ENCODE results near the gene EGLN2. TPM values are rescaled to one million over a fixed set of nuclear protein-coding genes. Genes with fewer than 3 reads are reported as not detected.
A peak's percentile ranks its signal among the peaks of the same experiment; 100 is the strongest.

The EGLN2 gene
- total RNA-seq: 100 to 1,000 TPM; 130 to 157 TPM
- 100 to 1,000 TPM; 132 to 133 TPM for polyA plus RNA-seq
- long read RNA-seq, donor 1, transcript EGLN2-207 (5 exons, 2,821 nt): minor isoform, 13 of 45 reads
- long read RNA-seq, donor 1, transcript EGLN2-201 (6 exons, 2,102 nt): major isoform, 18 of 45 reads
- long read RNA-seq, donor 1, partial matches to known transcripts: 7 of 45 reads
- long read RNA-seq, donor 1, other reads (novel, unspliced or antisense): 0 of 45 reads
- long read RNA-seq, donor 2, transcript EGLN2-207 (5 exons, 2,821 nt): major isoform, 6 of 9 reads
- long read RNA-seq, donor 2, partial matches to known transcripts: 0 of 9 reads
- long read RNA-seq, donor 2, other reads (novel, unspliced or antisense): 0 of 9 reads
- long read RNA-seq, donor 3, transcript EGLN2-201 (6 exons, 2,102 nt): major isoform, 9 of 41 reads
- long read RNA-seq, donor 3, partial matches to known transcripts: 28 of 41 reads
- long read RNA-seq, donor 3, other reads (novel, unspliced or antisense): 0 of 41 reads
- long read RNA-seq, donor 4, partial matches to known transcripts: 5 of 11 reads
- long read RNA-seq, donor 4, other reads (novel, unspliced or antisense): 0 of 11 reads
- long read RNA-seq, donor 5, transcript EGLN2-201 (6 exons, 2,102 nt): major isoform, 18 of 44 reads
- long read RNA-seq, donor 5, transcript EGLN2-207 (5 exons, 2,821 nt): minor isoform, 7 of 44 reads
- long read RNA-seq, donor 5, partial matches to known transcripts: 12 of 44 reads
- long read RNA-seq, donor 5, other reads (novel, unspliced or antisense): 0 of 44 reads

GRCh38 chr19:40798683-40799557, at the start of gene EGLN2:
EGLN2 (plus strand) TSS chr19:40799191; CDS start chr19:40800573, 1,382 bp downstream.
- Histone ChIP-seq H3K36me3 (ENCODE audit: control insufficient read depth in 4 of 4, insufficient read depth in 4 of 4, low read length in 4 of 4) (peaks cover 0 to 15% (median 4%) of the 10 kb centered on the region in 4 donors), H3K27ac (ENCODE audit: low read depth in 1 of 2, low read length in 1 of 2) (peak within 1 kb of the TSS; percentile 90 to 93), H3K27me3 (ENCODE audit: control insufficient read depth in 3 of 3, insufficient read depth in 3 of 3, low read length in 2 of 3) (no peaks in the 10 kb centered on the region), H3K9ac (ENCODE audit: insufficient read depth in 1 of 2, low read length in 2 of 2) (peak within 1 kb of the TSS; percentile 63 to 85), H3K4me3 (peak within 1 kb of the TSS; percentile 89), H3K4me1 (ENCODE audit: control insufficient read depth in 5 of 5, insufficient read depth in 5 of 5, low read length in 5 of 5) (peaks cover 14 to 47% (median 32%) of the 10 kb centered on the region in 5 donors), H3K9me3 (ENCODE audit: control insufficient read depth in 4 of 4, insufficient read depth in 3 of 4, low read length in 3 of 4) (no peaks in the 10 kb centered on the region)
- TF ChIP-seq CTCF (IDR thresholded peaks at IDR 0.05; ENCODE audit: control extremely low read depth, extremely low read depth): no peak
- 1% methylated on average over 56 to 109 of the region's 110 CpGs for WGBS, 2 donors
- ATAC-seq (ENCODE audit: insufficient read depth, low FRiP score) (peak; percentile 89), DNase-seq (peak; percentile 100)

GRCh38 chr19:40750058-40750873, 48.7 kb upstream of the EGLN2 start, which contains the start of gene ACTMAP:
ACTMAP (minus strand) TSS chr19:40750477; CDS start chr19:40749803, 674 bp downstream.
- peaks cover 0 to 26% (median 6%) of the 10 kb centered on the region in 5 donors for H3K4me1 ChIP-seq (ENCODE audit: control insufficient read depth in 5 of 5, insufficient read depth in 5 of 5, low read length in 5 of 5)
- peak within 1 kb of the TSS; percentile 78 to 90 for H3K9ac ChIP-seq (ENCODE audit: insufficient read depth in 1 of 2, low read length in 2 of 2)
- 0% methylated on average over 43 of the region's 43 CpGs for WGBS, 2 donors
- H3K27ac ChIP-seq (ENCODE audit: low read depth in 1 of 2, low read length in 1 of 2): peak within 1 kb of the TSS; percentile 94 to 97
- H3K4me3 ChIP-seq: peak within 1 kb of the TSS; percentile 91
- no peaks in the 10 kb centered on the region for H3K9me3 ChIP-seq (ENCODE audit: control insufficient read depth in 4 of 4, insufficient read depth in 3 of 4, low read length in 3 of 4)
- ATAC-seq (ENCODE audit: insufficient read depth, low FRiP score) (peak; percentile 93), DNase-seq (peak; percentile 100)
- H3K27me3 ChIP-seq (ENCODE audit: control insufficient read depth in 3 of 3, insufficient read depth in 3 of 3, low read length in 2 of 3): no peaks in the 10 kb centered on the region
- H3K36me3 ChIP-seq (ENCODE audit: control insufficient read depth in 4 of 4, insufficient read depth in 4 of 4, low read length in 4 of 4): no peaks in the 10 kb centered on the region
- TF ChIP-seq CTCF (IDR thresholded peaks at IDR 0.05; ENCODE audit: control extremely low read depth, extremely low read depth): no peak

Data from lung (tissue), 16 donors.